Neuronal stem cell (in vitro differentiated cells): ENCODE results near the gene FBXO34.

Experiments
- DNase-seq: peaks from one replicate; pipeline ENCODE4 v3.0.0-alpha.2; 2013; ENCODE audit warnings: low spot score
- H2AFZ ChIP-seq: one replicate; pipeline ENCODE4 v1.6.1; 2013; ENCODE audit warnings: mild to moderate bottlenecking, low read length, inconsistent platforms
- H2AK5ac ChIP-seq: 2 replicates; pipeline ENCODE4 v1.6.1; 2013; ENCODE audit warnings: low read depth, mild to moderate bottlenecking, inconsistent platforms, low read length, moderate library complexity, mixed read lengths
- H2BK120ac ChIP-seq: 2 replicates; pipeline ENCODE4 v1.6.1; 2013; ENCODE audit warnings: low read depth, mild to moderate bottlenecking, inconsistent platforms, low read length, moderate library complexity, mixed read lengths
- H2BK12ac ChIP-seq: one replicate; pipeline ENCODE4 v1.6.1; 2013; ENCODE audit warnings: low read length, inconsistent platforms
- H2BK15ac ChIP-seq: 2 replicates; pipeline ENCODE4 v1.6.1; 2013; ENCODE audit warnings: mild to moderate bottlenecking, low read length, inconsistent platforms, mixed read lengths
- H2BK5ac ChIP-seq: one replicate; pipeline ENCODE4 v1.6.1; 2013; ENCODE audit warnings: inconsistent platforms, mild to moderate bottlenecking, low read length, moderate library complexity
- H3K14ac ChIP-seq: one replicate; pipeline ENCODE4 v1.6.1; 2013; ENCODE audit warnings: low read length, inconsistent platforms
- H3K18ac ChIP-seq: 2 replicates; pipeline ENCODE4 v1.6.1; 2013; ENCODE audit warnings: low read length, inconsistent platforms
- H3K23ac ChIP-seq: 2 replicates; pipeline ENCODE4 v1.6.1; 2013; ENCODE audit warnings: low read depth, mild to moderate bottlenecking, mixed read lengths, low read length, inconsistent platforms; ENCODE audit not compliant: poor library complexity
- H3K27ac ChIP-seq: replicated peaks from 3 replicates; pipeline ENCODE4 v1.5.1; 2013; ENCODE audit warnings: low read length, inconsistent platforms
- H3K27me3 ChIP-seq, 3 experiments: 2 replicates each; pipeline ENCODE4 v1.6.1; 2013; ENCODE audit warnings: low read length in 3 of 3, mild to moderate bottlenecking in 2 of 3, inconsistent platforms in 1 of 3, low read depth in 1 of 3, mixed read lengths in 1 of 3, moderate library complexity in 1 of 3; ENCODE audit not compliant: control insufficient read depth in 3 of 3, insufficient read depth in 3 of 3
- H3K36me3 ChIP-seq, 2 donors: replicated peaks in 1 of 2; 2 replicates each; pipeline ENCODE4 v1.6.1; 2013; ENCODE audit warnings: low read length in 2 of 2; ENCODE audit not compliant: control insufficient read depth in 2 of 2, insufficient read depth in 2 of 2
- H3K4ac ChIP-seq: 2 replicates; pipeline ENCODE4 v1.6.1; 2013; ENCODE audit warnings: inconsistent platforms, mild to moderate bottlenecking, low read length, moderate library complexity
- H3K4me1 ChIP-seq, 2 donors: 1 replicate in 1 of 2; 2 replicates in 1 of 2; pipeline ENCODE4 v1.6.1; 2013; ENCODE audit warnings: low read length in 2 of 2, low read depth in 1 of 2; ENCODE audit not compliant: control insufficient read depth in 2 of 2, insufficient read depth in 1 of 2
- H3K4me2 ChIP-seq: one replicate; pipeline ENCODE4 v1.6.1; 2013; ENCODE audit warnings: mild to moderate bottlenecking, low read length, inconsistent platforms; ENCODE audit not compliant: insufficient read depth, poor library complexity, severe bottlenecking
- H3K4me3 ChIP-seq, 2 donors: 2 replicates each; pipeline ENCODE4 v1.5.1; 2013; ENCODE audit warnings: low read length in 2 of 2, mild to moderate bottlenecking in 2 of 2, inconsistent platforms in 1 of 2, moderate library complexity in 1 of 2
- H3K79me1 ChIP-seq: one replicate; pipeline ENCODE4 v1.6.1; 2013; ENCODE audit warnings: low read depth, mild to moderate bottlenecking, inconsistent platforms, low read length, moderate library complexity
- H3K9ac ChIP-seq: one replicate; pipeline ENCODE4 v1.6.1; 2013; ENCODE audit warnings: mild to moderate bottlenecking, low read depth, low read length, inconsistent platforms; ENCODE audit not compliant: poor library complexity
- H3K9me3 ChIP-seq, 2 donors: replicated peaks in 1 of 2; 2 replicates each; pipeline versions ENCODE3 to v1.6.1; 2013; ENCODE audit warnings: low read length in 2 of 2, mild to moderate bottlenecking in 2 of 2, inconsistent platforms in 1 of 2, low read depth in 1 of 2, mixed read lengths in 1 of 2, moderate library complexity in 1 of 2; ENCODE audit not compliant: control insufficient read depth in 2 of 2, insufficient read depth in 1 of 2
- H4K8ac ChIP-seq: one replicate; pipeline ENCODE4 v1.6.1; 2013; ENCODE audit warnings: low read depth, mild to moderate bottlenecking, inconsistent platforms, low read length, moderate library complexity
- H4K91ac ChIP-seq: one replicate; pipeline ENCODE4 v1.6.1; 2013; ENCODE audit warnings: low read length, low read depth, mild to moderate bottlenecking, inconsistent platforms; ENCODE audit not compliant: poor library complexity
- WGBS, 2 donors: extraction: QIAGEN DNeasy Blood & Tissue Kit; methylation state at CpG; one replicate each; pipeline ENCODE4 v1.1.7; 2013; ENCODE audit warnings: missing lambda C conversion rate in 2 of 2, mixed read lengths in 1 of 2; ENCODE audit not compliant: insufficient read length in 2 of 2, insufficient replicate concordance in 1 of 2; ENCODE audit errors: extremely low coverage in 2 of 2; 5-methylcytosine and 5-hydroxymethylcytosine counted together

FBXO34 gene

DNA sequence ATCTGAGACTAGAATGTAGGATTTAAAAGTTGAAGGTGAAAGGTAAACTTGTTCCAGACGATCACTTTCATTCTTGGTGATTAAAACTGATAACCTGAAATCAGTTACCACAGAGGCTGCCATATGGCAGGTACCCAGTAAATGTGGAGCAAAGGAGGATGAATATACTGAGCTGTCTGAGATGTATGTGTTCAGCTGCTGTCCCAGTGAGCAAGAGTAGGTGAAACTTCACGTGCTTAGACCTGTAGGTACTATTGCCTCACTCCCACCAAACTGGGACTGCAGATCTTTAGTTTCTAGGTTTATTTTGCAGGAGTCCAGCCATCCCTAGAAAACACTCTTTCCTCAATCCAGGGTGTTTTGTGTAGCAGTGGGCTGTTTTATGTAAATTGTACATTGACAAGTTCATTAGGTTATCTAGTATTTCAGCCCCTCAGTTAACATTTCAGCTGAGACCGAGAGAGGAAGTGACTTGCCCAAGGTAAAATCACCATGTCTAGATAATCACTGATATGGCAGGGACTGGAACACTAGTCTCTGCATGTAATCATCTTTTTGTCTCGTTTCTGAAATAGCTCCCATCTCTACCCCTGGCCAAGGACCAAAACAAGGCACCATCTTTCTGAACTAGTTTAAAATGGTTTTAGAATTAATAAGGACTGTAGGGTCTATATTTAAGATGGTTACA, 77.7 kb downstream of the FBXO34 start:
- H3K4me3 ChIP-seq = no peak overlapping the region
- H3K4me1 ChIP-seq = peaks cover 0 to 2% of the 10 kb centered on the region in 2 donors
- no CpG with 5 or more reads among the region's 4 CpGs for WGBS, 2 donors

DNA sequence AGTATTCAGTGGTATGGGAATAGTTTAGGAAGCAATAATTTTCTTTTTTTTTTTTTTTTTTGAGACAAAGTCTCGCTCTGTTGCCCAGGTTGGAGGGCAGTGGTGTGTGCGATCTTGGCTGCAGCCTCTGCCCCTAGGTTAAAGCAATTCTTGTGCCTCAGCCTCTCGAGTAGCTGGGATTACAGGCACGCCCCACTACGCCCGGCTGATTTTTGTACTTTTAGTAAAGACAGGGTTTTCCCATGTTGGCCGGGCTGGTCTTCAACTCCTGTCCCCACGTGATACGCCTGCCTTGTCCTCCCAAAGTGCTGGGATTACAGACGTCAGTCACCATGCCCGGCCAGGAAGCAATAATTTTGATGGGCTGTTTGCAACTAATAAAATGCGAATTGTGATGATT, 78.3 kb downstream of the FBXO34 start:
- no peak overlapping the region for H3K18ac ChIP-seq
- no peak overlapping the region for H2BK5ac ChIP-seq
- no peak overlapping the region for H4K8ac ChIP-seq
- H3K36me3 ChIP-seq = peaks cover 18 to 38% of the 10 kb centered on the region in 2 donors
- H3K27me3 ChIP-seq = no peaks in the 10 kb centered on the region
- no peak overlapping the region for H3K27ac ChIP-seq
- no peaks in the 10 kb centered on the region for H3K9me3 ChIP-seq
- H4K91ac ChIP-seq = no peak overlapping the region
- no peak for DNase-seq
- H3K14ac ChIP-seq = no peak overlapping the region
- no peak overlapping the region for H2BK15ac ChIP-seq
- no peak overlapping the region for H2AK5ac ChIP-seq
- H3K4me2 ChIP-seq = no peak overlapping the region
- H2AFZ ChIP-seq = no peak overlapping the region
- H3K4ac ChIP-seq = no peak overlapping the region
- peaks cover 0 to 2% of the 10 kb centered on the region in 2 donors for H3K4me1 ChIP-seq
- H2BK120ac ChIP-seq = no peak overlapping the region
- H3K9ac ChIP-seq = no peak overlapping the region
- H3K23ac ChIP-seq = no peak overlapping the region
- H3K4me3 ChIP-seq = no peak overlapping the region
- H2BK12ac ChIP-seq = no peak overlapping the region
- WGBS, 2 donors = no CpG with 5 or more reads among the region's 12 CpGs
- no peaks in the 10 kb centered on the region for H3K79me1 ChIP-seq

More for the DNA sequence above, 77.7 kb downstream of the FBXO34 start:
- Histone ChIP-seq H3K27ac (no peak overlapping the region), H3K14ac (no peak overlapping the region), H2BK12ac (no peak overlapping the region), H3K23ac (no peak overlapping the region), H2BK120ac (no peak overlapping the region), H3K27me3 (no peaks in the 10 kb centered on the region), H3K9me3 (no peaks in the 10 kb centered on the region), H3K9ac (no peak overlapping the region), H2BK15ac (no peak overlapping the region), H3K79me1 (no peaks in the 10 kb centered on the region), H4K8ac (no peak overlapping the region), H3K4ac (no peak overlapping the region), H4K91ac (no peak overlapping the region), H2AK5ac (no peak overlapping the region), H2AFZ (no peak overlapping the region), H2BK5ac (no peak overlapping the region), H3K4me2 (no peak overlapping the region), H3K18ac (no peak overlapping the region), H3K36me3 (peaks cover 18 to 31% of the 10 kb centered on the region in 2 donors)
- DNase-seq = no peak

DNA sequence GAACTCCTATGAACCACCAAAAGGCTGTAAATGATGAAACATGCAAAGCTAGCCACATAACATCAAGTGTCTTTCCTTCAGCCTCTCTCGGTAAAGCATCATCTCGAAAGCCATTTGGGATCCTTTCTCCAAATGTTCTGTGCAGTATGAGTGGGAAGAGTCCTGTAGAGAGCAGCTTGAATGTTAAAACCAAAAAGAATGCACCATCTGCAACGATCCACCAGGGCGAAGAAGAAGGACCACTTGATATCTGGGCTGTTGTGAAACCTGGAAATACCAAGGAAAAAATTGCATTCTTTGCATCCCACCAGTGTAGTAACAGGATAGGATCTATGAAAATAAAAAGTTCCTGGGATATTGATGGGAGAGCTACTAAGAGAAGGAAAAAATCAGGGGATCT, 79.2 kb downstream of the FBXO34 start:
- Histone ChIP-seq H3K4ac (no peak overlapping the region), H3K27ac (no peak overlapping the region), H2AFZ (no peak overlapping the region), H3K4me1 (peaks cover 0 to 2% of the 10 kb centered on the region in 2 donors), H3K79me1 (peaks cover 4% of the 10 kb centered on the region), H3K4me3 (no peak overlapping the region), H3K14ac (no peak overlapping the region), H3K18ac (no peak overlapping the region), H2AK5ac (no peak overlapping the region), H3K9ac (no peak overlapping the region), H2BK15ac (no peak overlapping the region), H3K27me3 (no peaks in the 10 kb centered on the region), H3K9me3 (no peaks in the 10 kb centered on the region), H3K4me2 (no peak overlapping the region), H2BK120ac (no peak overlapping the region), H2BK12ac (no peak overlapping the region), H4K8ac (no peak overlapping the region), H3K23ac (no peak overlapping the region), H4K91ac (no peak overlapping the region), H3K36me3 (peaks cover 18 to 45% of the 10 kb centered on the region in 2 donors), H2BK5ac (no peak overlapping the region)
- DNase-seq = no peak
- WGBS, 2 donors = no CpG with 5 or more reads among the region's 4 CpGs

DNA sequence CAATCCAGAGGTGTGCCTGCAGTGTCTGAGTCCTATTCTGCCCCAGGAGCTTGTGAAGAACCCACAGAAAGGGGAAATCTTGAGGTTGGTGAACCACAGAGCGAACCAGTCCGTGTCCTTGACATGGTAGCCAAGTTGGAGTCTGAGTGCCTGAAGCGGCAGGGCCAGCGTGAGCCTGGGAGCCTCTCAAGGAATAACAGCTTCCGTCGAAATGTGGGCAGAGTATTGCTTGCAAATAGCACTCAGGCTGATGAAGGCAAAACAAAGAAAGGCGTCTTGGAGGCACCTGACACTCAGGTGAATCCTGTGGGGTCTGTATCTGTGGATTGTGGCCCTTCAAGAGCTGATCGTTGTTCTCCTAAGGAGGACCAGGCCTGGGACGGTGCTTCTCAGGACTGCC, 79.9 kb downstream of the FBXO34 start:
- Histone ChIP-seq H3K4ac (no peak overlapping the region), H3K4me1 (peaks cover 0 to 2% of the 10 kb centered on the region in 2 donors), H2BK12ac (no peak overlapping the region), H3K23ac (no peak overlapping the region), H3K27me3 (no peaks in the 10 kb centered on the region), H2AK5ac (no peak overlapping the region), H2AFZ (no peak overlapping the region), H3K4me3 (no peak overlapping the region), H3K9me3 (no peaks in the 10 kb centered on the region), H2BK5ac (no peak overlapping the region), H2BK120ac (no peak overlapping the region), H3K4me2 (no peak overlapping the region), H3K14ac (no peak overlapping the region), H3K18ac (no peak overlapping the region), H2BK15ac (no peak overlapping the region), H4K91ac (no peak overlapping the region), H3K9ac (no peak overlapping the region), H4K8ac (no peak overlapping the region), H3K27ac (no peak overlapping the region), H3K79me1 (peaks cover 4% of the 10 kb centered on the region), H3K36me3 (peaks cover 18 to 52% of the 10 kb centered on the region in 2 donors)
- no CpG with 5 or more reads among the region's 9 CpGs for WGBS, 2 donors
- no peak for DNase-seq
